Inflammatory macrophage treated with lipopolysaccharide for 1 hour (primary cell): ENCODE results near the gene TOP1.

ENCODE experiments used
- DNase-seq, 2 donors: peaks; one replicate each; pipeline ENCODE4 v3.0.0-alpha.2; 2020 to 2022

Gene TOP1

GRCh38 chr20:41004531-41005360 lies 23.9 kb upstream of the TOP1 start:
- DNase-seq: peak in 1 of 2 donors; percentile 18

- no peak for DNase-seq
Measured at GRCh38 chr20:41005361-41005729, 23.3 kb upstream of the TOP1 start.

GRCh38 chr20:41006126-41006935 lies 22.3 kb upstream of the TOP1 start:
- no peak for DNase-seq

GRCh38 chr20:41006936-41007474 lies 21.6 kb upstream of the TOP1 start:
- DNase-seq: no peak

GRCh38 chr20:41007481-41007880 lies 21.1 kb upstream of the TOP1 start:
- peak; percentile 9 to 26 for DNase-seq

- no peak for DNase-seq
Measured at GRCh38 chr20:41009946-41010345, 18.7 kb upstream of the TOP1 start.

- DNase-seq: peak in 1 of 2 donors; percentile 10
Measured at GRCh38 chr20:41011551-41012067, 17.0 kb upstream of the TOP1 start.

GRCh38 chr20:41014561-41015088 lies 14.0 kb upstream of the TOP1 start:
- no peak for DNase-seq

GRCh38 chr20:41017448-41018042 lies 11.1 kb upstream of the TOP1 start:
- DNase-seq: no peak

- DNase-seq: no peak
Measured at GRCh38 chr20:41018153-41018552, 10.5 kb upstream of the TOP1 start.

- DNase-seq: no peak
Measured at GRCh38 chr20:41023549-41023948, 5.1 kb upstream of the TOP1 start.

- DNase-seq: no peak
Measured at GRCh38 chr20:41027366-41027765, 1.3 kb upstream of the TOP1 start.

- DNase-seq: no peak
Measured at GRCh38 chr20:41027872-41028358, 707 bp upstream of the TOP1 start.

- DNase-seq: peak in 1 of 2 donors; percentile 25
Measured at GRCh38 chr20:41029150-41029901, 704 bp downstream of the TOP1 start.

GRCh38 chr20:41030061-41030460 lies 1.4 kb downstream of the TOP1 start:
- no peak for DNase-seq

GRCh38 chr20:41030531-41031242 lies 2.1 kb downstream of the TOP1 start:
- DNase-seq: no peak

GRCh38 chr20:41031243-41031619 lies 2.6 kb downstream of the TOP1 start:
- no peak for DNase-seq

GRCh38 chr20:41032271-41032670 lies 3.6 kb downstream of the TOP1 start:
- no peak for DNase-seq

GRCh38 chr20:41034239-41034638 lies 5.6 kb downstream of the TOP1 start:
- no peak for DNase-seq

GRCh38 chr20:41035207-41035606 lies 6.6 kb downstream of the TOP1 start:
- DNase-seq: no peak

GRCh38 chr20:41037179-41037578 lies 8.6 kb downstream of the TOP1 start:
- no peak for DNase-seq
